Measurements from ENCODE around the gene TUSC2. TPM values are rescaled to one million over a fixed set of nuclear protein-coding genes. Genes with fewer than 3 reads are reported as not detected.
A peak's percentile ranks its signal among the peaks of the same experiment; 100 is the strongest.

TUSC2 gene
- total RNA-seq, 3 donors from 2014 or later = 23.8 to 35.7 (median 25.8) TPM

- TF ChIP-seq CTCF (IDR thresholded peaks at IDR 0.05) = no peak
- H3K4me3 ChIP-seq = no peak overlapping the region
- peaks cover 9% of the 10 kb centered on the region for H3K9me3 ChIP-seq
- H3K4me1 ChIP-seq (ENCODE audit: low read depth) = peaks cover 9% of the 10 kb centered on the region
- ATAC-seq (no peak), DNase-seq (no peak)
- intact Hi-C loops (cut with DNase I, micrococcal nuclease) = no loop called here
- H3K36me3 ChIP-seq (ENCODE audit: low read depth) = peaks cover 1% of the 10 kb centered on the region
Measured at GRCh38 chr3:50304601-50305000, 23.4 kb downstream of the TUSC2 start.

- Histone ChIP-seq H3K9me3 (peaks cover 4% of the 10 kb centered on the region), H3K36me3 (ENCODE audit: low read depth) (peaks cover 6% of the 10 kb centered on the region), H3K4me3 (no peak within 1 kb of the TSS), H3K4me1 (ENCODE audit: low read depth) (peaks cover 14% of the 10 kb centered on the region)
- TF ChIP-seq CTCF (IDR thresholded peaks at IDR 0.05) = no peak
- DNase-seq = peak; percentile 74 to 80 (median 77)
- intact Hi-C loops (cut with DNase I, micrococcal nuclease) = no loop called here
- ATAC-seq = peak; percentile 15
Measured at GRCh38 chr3:50303013-50303815, 24.8 kb downstream of the TUSC2 start, which contains the start of gene HYAL1. TSS of gene HYAL1 (minus strand) at chr3:50303574. CDS start at chr3:50302956, 618 bp downstream.

- TF ChIP-seq CTCF (IDR thresholded peaks at IDR 0.05) = no peak
- intact Hi-C loops (cut with DNase I, micrococcal nuclease) = no loop called here
- DNase-seq (peak in 2 of 3 donors; percentile 41 to 57), ATAC-seq (no peak)
- Histone ChIP-seq H3K4me1 (ENCODE audit: low read depth) (peaks cover 14% of the 10 kb centered on the region), H3K36me3 (ENCODE audit: low read depth) (peaks cover 6% of the 10 kb centered on the region), H3K4me3 (no peak overlapping the region), H3K9me3 (peaks cover 4% of the 10 kb centered on the region)
Measured at GRCh38 chr3:50302095-50303012, 25.7 kb downstream of the TUSC2 start.

GRCh38 chr3:50300681-50301254 is 27.3 kb downstream of the TUSC2 start:
- peaks cover 14% of the 10 kb centered on the region for H3K4me1 ChIP-seq (ENCODE audit: low read depth)
- no peaks in the 10 kb centered on the region for H3K9me3 ChIP-seq
- intact Hi-C loops (cut with DNase I, micrococcal nuclease) = no loop called here
- DNase-seq (peak in 1 of 3 donors; percentile 47), ATAC-seq (no peak)
- H3K36me3 ChIP-seq (ENCODE audit: low read depth) = peaks cover 6% of the 10 kb centered on the region
- H3K4me3 ChIP-seq = no peak overlapping the region
- no peak for TF ChIP-seq CTCF (IDR thresholded peaks at IDR 0.05)

- TF ChIP-seq CTCF (IDR thresholded peaks at IDR 0.05) = no peak
- ATAC-seq (peak; percentile 2), DNase-seq (peak; percentile 52 to 72 (median 62))
- peaks cover 14% of the 10 kb centered on the region for H3K4me1 ChIP-seq (ENCODE audit: low read depth)
- no peaks in the 10 kb centered on the region for H3K9me3 ChIP-seq
- peaks cover 6% of the 10 kb centered on the region for H3K36me3 ChIP-seq (ENCODE audit: low read depth)
- intact Hi-C loops (cut with DNase I, micrococcal nuclease) = no loop called here
- peak overlapping the region; percentile 13 for H3K4me3 ChIP-seq
Measured at GRCh38 chr3:50299929-50300680, 27.9 kb downstream of the TUSC2 start.

All from mucosa of descending colon (tissue), 3 donors.